Neural cell (in vitro differentiated cells): ENCODE results near the gene LZTS3. TPM values are rescaled to one million over a fixed set of nuclear protein-coding genes. Genes with fewer than 3 reads are reported as not detected.

Experiments
- H2AFZ ChIP-seq: fragments of 200-600, 300-800 bp; sonication (generic), shearing (Covaris generic); 2 replicates; pipeline ENCODE4 v1.6.0; 2014; ENCODE audit warnings: low read depth, mild to moderate bottlenecking, antibody characterized with exemption, low read length, moderate library complexity
- H3F3A ChIP-seq: fragments of 200-600 bp; shearing (Covaris generic); 2 replicates; pipeline ENCODE4 v1.6.1; 2016; ENCODE audit warnings: mild to moderate bottlenecking, moderate library complexity, mixed read lengths, antibody characterized with exemption, low read length; ENCODE audit not compliant: insufficient read depth, poor library complexity, severe bottlenecking
- H3K27ac ChIP-seq: fragments of 200-600, 300-800 bp; sonication (generic), shearing (Covaris generic); 2 replicates; pipeline ENCODE4 v1.5.1; 2014; ENCODE audit warnings: mild to moderate bottlenecking, low read length, moderate library complexity
- H3K27me3 ChIP-seq: fragments of 300-800, 200-600 bp; sonication (generic), shearing (Covaris generic); 2 replicates; pipeline ENCODE4 v1.6.0; 2014; ENCODE audit warnings: mild to moderate bottlenecking, low read depth, low read length, moderate library complexity; ENCODE audit not compliant: insufficient read depth
- H3K36me3 ChIP-seq: fragments of 300-800, 200-600 bp; sonication (generic), shearing (Covaris generic); 2 replicates; pipeline ENCODE4 v1.5.1; 2014; ENCODE audit warnings: mild to moderate bottlenecking, antibody characterized with exemption, low read length, moderate library complexity; ENCODE audit not compliant: insufficient read depth
- H3K4me2 ChIP-seq: fragments of 300-800, 200-600 bp; sonication (generic), shearing (Covaris generic); 2 replicates; pipeline ENCODE4 v1.6.0; 2014; ENCODE audit warnings: mild to moderate bottlenecking, low read length
- H3K4me3 ChIP-seq: fragments of 300-800, 200-600 bp; sonication (generic), shearing (Covaris generic); 2 replicates; pipeline ENCODE4 v1.5.1; 2014; ENCODE audit warnings: mild to moderate bottlenecking, low read length, moderate library complexity
- H3K79me2 ChIP-seq: fragments of 200-600 bp; shearing (Covaris generic); replicated peaks from 2 replicates; pipeline ENCODE4 v1.6.0; 2014; ENCODE audit warnings: mild to moderate bottlenecking, low read length, moderate library complexity; ENCODE audit not compliant: insufficient read depth
- H3K9ac ChIP-seq: fragments of 300-800, 200-600 bp; sonication (generic), shearing (Covaris generic); 2 replicates; pipeline ENCODE4 v1.6.1; 2016; ENCODE audit warnings: mild to moderate bottlenecking, low read length, mixed read lengths
- H3K9me2 ChIP-seq: fragments of 200-600 bp; shearing (Covaris generic); 2 replicates; pipeline ENCODE4 v1.6.1; 2016; ENCODE audit warnings: mild to moderate bottlenecking, low read length, mixed read lengths; ENCODE audit not compliant: insufficient read depth
- H3K9me3 ChIP-seq: fragments of 200-600, 300-800 bp; sonication (generic), shearing (Covaris generic); 2 replicates; pipeline ENCODE4 v1.6.1; 2016; ENCODE audit warnings: mild to moderate bottlenecking, mixed run types, low read length, moderate library complexity, mixed read lengths
- H4K20me1 ChIP-seq: fragments of 200-600 bp; shearing (Covaris generic); 2 replicates; pipeline ENCODE4 v1.6.1; 2016; ENCODE audit warnings: mild to moderate bottlenecking, mixed run types; ENCODE audit not compliant: insufficient read depth
- EP300 ChIP-seq: fragments of 450-650 bp; conservative IDR thresholded peaks from 2 replicates; pipeline ENCODE4 v1.6.1; 2014; ENCODE audit warnings: antibody characterized with exemption, mild to moderate bottlenecking, moderate library complexity; ENCODE audit not compliant: poor library complexity, severe bottlenecking
- EZH2 ChIP-seq: fragments of 200-600, 300-800 bp; shearing (Covaris generic), sonication (generic); IDR thresholded peaks from 2 replicates; pipeline ENCODE4 v1.6.1; 2014; ENCODE audit warnings: antibody characterized with exemption, low read length, borderline replicate concordance, mild to moderate bottlenecking; ENCODE audit not compliant: insufficient read depth, poor library complexity, severe bottlenecking
- MXI1 ChIP-seq: fragments of 450-650 bp; conservative IDR thresholded peaks from 2 replicates; pipeline ENCODE4 v1.6.1; 2014; ENCODE audit warnings: antibody characterized with exemption, mild to moderate bottlenecking; ENCODE audit not compliant: poor library complexity, severe bottlenecking
- POLR2AphosphoS5 ChIP-seq: IDR thresholded peaks from 2 replicates; pipeline ENCODE4 v1.6.1; 2012
- RAD21 ChIP-seq: fragments of 450-650 bp; conservative IDR thresholded peaks from 2 replicates; pipeline ENCODE4 v1.6.1; 2014; ENCODE audit warnings: antibody characterized with exemption, mild to moderate bottlenecking, moderate library complexity
- REST ChIP-seq: IDR thresholded peaks from 2 replicates; pipeline ENCODE4 v1.6.1; 2012; ENCODE audit warnings: borderline replicate concordance
- SMC3 ChIP-seq: fragments of 450-650 bp; conservative IDR thresholded peaks from 2 replicates; pipeline ENCODE4 v1.6.1; 2014; ENCODE audit warnings: antibody characterized with exemption, mild to moderate bottlenecking, moderate library complexity; ENCODE audit not compliant: poor library complexity
- TAF1 ChIP-seq: IDR thresholded peaks from 2 replicates; pipeline ENCODE4 v1.6.1; 2012; ENCODE audit warnings: low read depth
- polyA plus RNA-seq: library from polyadenylated mRNA; depleted of rRNA; stranded (reverse); fragments of >200 nt; gene quantifications from 2 replicates; pipeline ENCODE4 v1.2.3, GENCODE V29; 2014
- TF ChIP-seq, protein P1 (sequence below): fragments of 450-650 bp; IDR thresholded peaks from 2 replicates; pipeline ENCODE4 v1.5.1; 2014; ENCODE audit warnings: antibody characterized with exemption, mild to moderate bottlenecking, moderate library complexity; ENCODE audit not compliant: poor library complexity, severe bottlenecking

LZTS3 gene
- polyA plus RNA-seq, 1 donor from 2014 or later = 33.8 TPM

GRCh38 chr20:3134151-3134550 lies 39.2 kb downstream of the LZTS3 start:
- Histone ChIP-seq H3K9ac (no peak overlapping the region), H3K79me2 (peaks cover 3% of the 10 kb centered on the region), H3K27me3 (no peaks in the 10 kb centered on the region), H3K4me3 (no peak overlapping the region), H3K9me3 (no peaks in the 10 kb centered on the region), H3K9me2 (no peaks in the 10 kb centered on the region), H2AFZ (no peak overlapping the region), H3K27ac (no peak overlapping the region), H3K4me2 (no peak overlapping the region), H3F3A (no peaks in the 10 kb centered on the region), H4K20me1 (no peaks in the 10 kb centered on the region), H3K36me3 (no peaks in the 10 kb centered on the region)
- TF ChIP-seq EZH2 = no peak
- TF ChIP-seq, protein P1, sequence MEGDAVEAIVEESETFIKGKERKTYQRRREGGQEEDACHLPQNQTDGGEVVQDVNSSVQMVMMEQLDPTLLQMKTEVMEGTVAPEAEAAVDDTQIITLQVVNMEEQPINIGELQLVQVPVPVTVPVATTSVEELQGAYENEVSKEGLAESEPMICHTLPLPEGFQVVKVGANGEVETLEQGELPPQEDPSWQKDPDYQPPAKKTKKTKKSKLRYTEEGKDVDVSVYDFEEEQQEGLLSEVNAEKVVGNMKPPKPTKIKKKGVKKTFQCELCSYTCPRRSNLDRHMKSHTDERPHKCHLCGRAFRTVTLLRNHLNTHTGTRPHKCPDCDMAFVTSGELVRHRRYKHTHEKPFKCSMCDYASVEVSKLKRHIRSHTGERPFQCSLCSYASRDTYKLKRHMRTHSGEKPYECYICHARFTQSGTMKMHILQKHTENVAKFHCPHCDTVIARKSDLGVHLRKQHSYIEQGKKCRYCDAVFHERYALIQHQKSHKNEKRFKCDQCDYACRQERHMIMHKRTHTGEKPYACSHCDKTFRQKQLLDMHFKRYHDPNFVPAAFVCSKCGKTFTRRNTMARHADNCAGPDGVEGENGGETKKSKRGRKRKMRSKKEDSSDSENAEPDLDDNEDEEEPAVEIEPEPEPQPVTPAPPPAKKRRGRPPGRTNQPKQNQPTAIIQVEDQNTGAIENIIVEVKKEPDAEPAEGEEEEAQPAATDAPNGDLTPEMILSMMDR = no peak
- no peak for TF ChIP-seq EP300
- TF ChIP-seq RAD21 = no peak
- no peak for TF ChIP-seq REST
- no peak for TF ChIP-seq MXI1
- TF ChIP-seq POLR2AphosphoS5 = no peak
- TF ChIP-seq SMC3 = no peak
- no peak for TF ChIP-seq TAF1

DNA sequence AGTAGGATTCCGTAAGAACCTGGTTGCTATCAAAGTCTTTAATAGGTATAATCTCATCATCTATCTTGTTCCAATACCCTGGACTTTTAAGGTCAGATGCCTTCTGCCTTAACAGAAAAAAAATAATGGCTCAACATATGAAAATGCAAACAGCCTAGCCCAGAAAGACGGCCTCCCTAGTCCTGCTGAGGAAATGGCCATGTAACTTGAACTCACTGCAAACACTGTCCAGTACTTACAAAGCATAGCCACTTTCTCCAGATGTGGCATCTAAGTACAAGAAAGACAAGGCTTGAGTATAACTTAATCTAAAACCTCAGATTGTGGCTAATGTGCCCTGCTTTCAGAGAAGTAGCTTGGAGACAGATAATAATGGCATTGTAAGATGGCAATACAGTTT lies 40.2 kb downstream of the LZTS3 start:
- Histone ChIP-seq H3K79me2 (peaks cover 3% of the 10 kb centered on the region), H4K20me1 (no peaks in the 10 kb centered on the region)

More for the DNA sequence above, 40.2 kb downstream of the LZTS3 start:
- no peak for TF ChIP-seq TAF1
- TF ChIP-seq EP300 = no peak
- no peak for TF ChIP-seq MXI1
- no peak for TF ChIP-seq REST
- TF ChIP-seq POLR2AphosphoS5 = no peak
- TF ChIP-seq, protein P1 = no peak
- TF ChIP-seq SMC3 = no peak
- no peak for TF ChIP-seq EZH2
- TF ChIP-seq RAD21 = no peak
- Histone ChIP-seq H3K4me3 (no peak overlapping the region), H3K9me2 (no peaks in the 10 kb centered on the region), H3F3A (no peaks in the 10 kb centered on the region), H3K36me3 (no peaks in the 10 kb centered on the region), H2AFZ (no peak overlapping the region), H3K27ac (no peak overlapping the region), H3K9ac (no peak overlapping the region), H3K4me2 (no peak overlapping the region), H3K27me3 (no peaks in the 10 kb centered on the region), H3K9me3 (no peaks in the 10 kb centered on the region)
